OCI-LY7 (cell line): Measurements from ENCODE around the gene CPLX4.

Source experiments
- CTCF ChIP-seq: fragments of 200-600 bp; sonication (generic); conservative IDR thresholded peaks from 2 replicates; pipeline ENCODE4 v1.5.1; 2014; ENCODE audit warnings: mild to moderate bottlenecking, antibody characterized with exemption, low read length, moderate library complexity, mixed read lengths
- EZH2phosphoT487 ChIP-seq: fragments of 200-600 bp; sonication (generic); IDR thresholded peaks from 2 replicates; pipeline ENCODE4 v1.6.1; 2018; ENCODE audit warnings: low read depth, borderline replicate concordance, mild to moderate bottlenecking, mixed run types, antibody characterized with exemption, low read length, moderate library complexity, mixed read lengths

GRCh38 chr18:59263661-59264060 is 54.8 kb downstream of the CPLX4 start:
- TF ChIP-seq CTCF (no peak), EZH2phosphoT487 (no peak)
